ENCODE results near the gene DUS1L.

DUS1L gene

GRCh38 chr17:82062076-82062983, 3.3 kb downstream of the DUS1L start:
- TF ChIP-seq CTCF (IDR thresholded peaks at IDR 0.05; ENCODE audit: low read length) (no peak), EZH2 (optimal IDR thresholded peaks at IDR 0.05; ENCODE audit: low read depth, low read length) (no peak)
- Histone ChIP-seq H3K9me3 (replicated peaks; ENCODE audit: insufficient read depth, low read length) (no peaks in the 10 kb centered on the region), H3K79me2 (ENCODE audit: low read length) (peaks cover 30% of the 10 kb centered on the region), H3K27ac (ENCODE audit: low read length) (no peak overlapping the region), H3K9ac (ENCODE audit: low read length) (no peak overlapping the region), H3K27me3 (replicated peaks; ENCODE audit: insufficient read depth, low read length) (no peaks in the 10 kb centered on the region), H2AFZ (ENCODE audit: low read length) (no peak overlapping the region), H3K4me1 (ENCODE audit: low read length) (peaks cover 12% of the 10 kb centered on the region), H3K4me2 (ENCODE audit: low read depth, low read length) (no peak overlapping the region), H3K4me3 (ENCODE audit: low read length) (no peak overlapping the region), H3F3A (ENCODE audit: insufficient read depth, low read length) (peaks cover 15% of the 10 kb centered on the region), H3K9me2 (replicated peaks; ENCODE audit: insufficient read depth, low read length) (no peaks in the 10 kb centered on the region), H4K20me1 (ENCODE audit: insufficient read depth, low read length) (peaks cover 3% of the 10 kb centered on the region; the same call in 1 of the 2 replicates), H3K36me3 (replicated peaks; ENCODE audit: insufficient read depth, low read length) (0 out of 2 replicates have a peak, but pooled peaks cover 4% of the 10 kb centered on the region)
- no peak for DNase-seq

- Histone ChIP-seq H4K20me1 (ENCODE audit: insufficient read depth, low read length) (peaks cover 3% of the 10 kb centered on the region; the same call in 1 of the 2 replicates), H3K9ac (ENCODE audit: low read length) (no peak overlapping the region), H3K36me3 (replicated peaks; ENCODE audit: insufficient read depth, low read length) (0 out of 2 replicates have a peak, but pooled peaks cover 4% of the 10 kb centered on the region), H2AFZ (ENCODE audit: low read length) (no peak overlapping the region), H3K79me2 (ENCODE audit: low read length) (peaks cover 30% of the 10 kb centered on the region), H3K4me3 (ENCODE audit: low read length) (no peak overlapping the region), H3K9me3 (replicated peaks; ENCODE audit: insufficient read depth, low read length) (no peaks in the 10 kb centered on the region), H3K27me3 (replicated peaks; ENCODE audit: insufficient read depth, low read length) (no peaks in the 10 kb centered on the region), H3K9me2 (replicated peaks; ENCODE audit: insufficient read depth, low read length) (no peaks in the 10 kb centered on the region), H3F3A (ENCODE audit: insufficient read depth, low read length) (peaks cover 15% of the 10 kb centered on the region), H3K4me2 (ENCODE audit: low read depth, low read length) (no peak overlapping the region), H3K27ac (ENCODE audit: low read length) (no peak overlapping the region), H3K4me1 (ENCODE audit: low read length) (peaks cover 12% of the 10 kb centered on the region)
- DNase-seq = no peak
- TF ChIP-seq EZH2phosphoT487 (IDR thresholded peaks at IDR 0.05; ENCODE audit: low read length) = no peak
- no peak for TF ChIP-seq EZH2 (optimal IDR thresholded peaks at IDR 0.05; ENCODE audit: low read depth, low read length)
- no peak for TF ChIP-seq CTCF (IDR thresholded peaks at IDR 0.05; ENCODE audit: low read length)
Observed at GRCh38 chr17:82061047-82061925, 4.3 kb downstream of the DUS1L start.

- TF ChIP-seq EZH2 (optimal IDR thresholded peaks at IDR 0.05; ENCODE audit: low read depth, low read length) (no peak), EZH2phosphoT487 (IDR thresholded peaks at IDR 0.05; ENCODE audit: low read length) (no peak), CTCF (IDR thresholded peaks at IDR 0.05; ENCODE audit: low read length) (no peak)
- Histone ChIP-seq H3K4me1 (ENCODE audit: low read length) (peaks cover 12% of the 10 kb centered on the region), H3K9ac (ENCODE audit: low read length) (no peak overlapping the region), H3F3A (ENCODE audit: insufficient read depth, low read length) (peaks cover 15% of the 10 kb centered on the region), H3K27ac (ENCODE audit: low read length) (no peak overlapping the region), H3K4me2 (ENCODE audit: low read depth, low read length) (no peak overlapping the region), H2AFZ (ENCODE audit: low read length) (no peak overlapping the region), H3K9me2 (replicated peaks; ENCODE audit: insufficient read depth, low read length) (no peaks in the 10 kb centered on the region), H3K9me3 (replicated peaks; ENCODE audit: insufficient read depth, low read length) (no peaks in the 10 kb centered on the region), H3K27me3 (replicated peaks; ENCODE audit: insufficient read depth, low read length) (no peaks in the 10 kb centered on the region), H3K36me3 (replicated peaks; ENCODE audit: insufficient read depth, low read length) (0 out of 2 replicates have a peak, but pooled peaks cover 4% of the 10 kb centered on the region), H3K79me2 (ENCODE audit: low read length) (peaks cover 30% of the 10 kb centered on the region), H3K4me3 (ENCODE audit: low read length) (no peak overlapping the region), H4K20me1 (ENCODE audit: insufficient read depth, low read length) (peaks cover 3% of the 10 kb centered on the region; the same call in 1 of the 2 replicates)
- no peak for DNase-seq
Observed at GRCh38 chr17:82060614-82061013, 5.0 kb downstream of the DUS1L start.
